HG03139 (cell line): Measurements from ENCODE around the gene NLRP9.

Source experiments
- ATAC-seq: cut with Tn5 transposase; IDR thresholded peaks from one replicate; pipeline ENCODE4 v1.9.1; 2021; ENCODE audit not compliant: unreplicated experiment

NLRP9 gene

GRCh38 chr19:55704494-55705245 is 33.5 kb downstream of the NLRP9 start:
- no peak for ATAC-seq

- ATAC-seq = no peak
Observed at GRCh38 chr19:55703790-55704215, 34.4 kb downstream of the NLRP9 start.

GRCh38 chr19:55702131-55702627 is 36.0 kb downstream of the NLRP9 start:
- ATAC-seq = no peak

GRCh38 chr19:55700813-55701212 is 37.4 kb downstream of the NLRP9 start:
- no peak for ATAC-seq

GRCh38 chr19:55699221-55699620 is 39.0 kb downstream of the NLRP9 start:
- no peak for ATAC-seq

DNA sequence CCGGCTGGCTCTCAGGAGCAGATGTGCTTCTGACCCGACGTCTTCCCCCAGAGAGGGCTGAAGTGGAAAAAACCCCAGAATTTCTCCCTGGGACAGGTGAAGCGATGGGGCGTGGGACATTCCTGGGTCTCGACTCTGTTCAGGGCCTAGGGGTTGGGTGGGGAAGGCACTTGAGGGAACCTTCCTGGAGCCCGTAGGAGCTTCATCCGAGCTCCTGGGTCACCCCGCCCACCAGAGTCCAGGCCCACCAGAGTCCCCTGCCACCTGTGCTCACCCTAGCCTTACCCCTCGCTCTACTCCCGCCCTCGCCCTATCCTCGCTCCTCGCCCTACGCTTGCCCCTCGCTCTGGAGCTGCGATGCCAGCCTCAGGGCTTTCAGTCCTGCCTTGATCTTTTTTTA is 39.9 kb downstream of the NLRP9 start:
- no peak for ATAC-seq

GRCh38 chr19:55697698-55698097 is 40.5 kb downstream of the NLRP9 start:
- ATAC-seq = no peak

- ATAC-seq = no peak
Observed at GRCh38 chr19:55697069-55697440, 41.1 kb downstream of the NLRP9 start.

DNA sequence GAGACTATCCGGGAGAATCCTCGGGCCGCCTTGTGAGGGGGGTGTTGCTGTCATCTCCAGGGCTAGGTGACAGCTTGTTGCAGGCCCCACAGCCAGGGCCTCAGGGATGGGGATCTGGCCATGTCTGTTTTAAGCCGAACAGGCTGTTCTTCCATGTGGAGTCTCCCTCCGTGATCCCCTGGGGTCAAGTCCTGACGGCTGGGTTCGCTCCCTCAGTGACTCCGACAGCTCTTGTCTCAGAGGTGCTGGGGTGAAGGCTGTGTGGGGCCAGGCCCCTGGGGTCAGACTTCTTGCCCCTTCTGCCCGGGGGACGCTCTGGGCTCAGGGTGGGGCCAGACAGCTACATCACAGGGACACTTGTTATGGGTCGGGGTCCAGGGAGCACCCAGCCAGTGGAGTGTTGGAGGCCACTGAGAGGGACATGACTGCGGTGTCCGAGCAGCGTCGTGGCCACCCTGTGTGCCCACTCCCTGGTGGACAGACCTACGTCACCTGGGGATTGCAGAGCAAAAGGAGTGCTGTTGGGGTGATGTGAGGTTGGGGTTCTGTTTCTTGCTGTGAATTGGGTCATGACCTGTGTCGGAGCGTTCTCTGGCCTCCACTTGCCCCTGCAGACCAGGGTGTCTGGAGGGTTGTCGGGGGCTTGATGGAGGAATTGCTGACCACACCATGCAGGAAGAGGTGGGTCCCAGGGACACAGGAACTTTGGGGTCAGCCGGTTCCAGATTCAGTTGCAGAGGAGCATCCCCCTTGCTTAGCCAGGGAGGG is 41.7 kb downstream of the NLRP9 start:
- ATAC-seq = no peak

GRCh38 chr19:55695511-55696290 is 42.5 kb downstream of the NLRP9 start:
- no peak for ATAC-seq

DNA sequence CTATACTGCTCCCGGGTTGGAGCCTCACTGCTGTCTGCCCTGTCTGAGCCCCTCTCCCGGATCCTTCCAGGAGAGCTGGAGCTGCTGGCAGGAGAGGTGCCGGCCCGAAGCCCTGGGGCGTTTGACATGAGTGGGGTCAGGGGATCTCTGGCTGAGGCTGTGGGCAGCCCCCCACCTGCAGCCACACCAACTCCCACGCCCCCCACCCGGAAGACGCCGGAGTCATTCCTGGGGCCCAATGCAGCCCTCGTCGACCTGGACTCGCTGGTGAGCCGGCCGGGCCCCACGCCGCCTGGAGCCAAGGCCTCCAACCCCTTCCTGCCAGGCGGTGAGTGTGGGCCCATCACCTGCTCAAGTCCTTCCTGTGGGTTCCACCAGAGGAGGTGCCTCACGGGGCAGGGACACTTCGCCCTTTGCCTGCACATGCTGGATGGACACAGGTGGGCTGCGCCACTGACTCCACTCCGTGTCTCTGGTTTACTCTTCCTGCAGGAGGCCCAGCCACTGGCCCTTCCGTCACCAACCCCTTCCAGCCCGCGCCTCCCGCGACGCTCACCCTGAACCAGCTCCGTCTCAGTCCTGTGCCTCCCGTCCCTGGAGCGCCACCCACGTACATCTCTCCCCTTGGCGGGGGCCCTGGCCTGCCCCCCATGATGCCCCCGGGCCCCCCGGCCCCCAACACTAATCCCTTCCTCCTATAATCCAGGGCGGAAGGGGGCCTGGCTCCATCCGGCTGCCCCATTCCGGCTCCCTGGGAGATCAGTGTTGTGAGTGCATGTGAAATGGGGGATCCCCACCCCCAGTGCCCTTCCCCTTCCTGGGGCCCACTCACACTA is 43.3 kb downstream of the NLRP9 start:
- no peak for ATAC-seq

GRCh38 chr19:55694241-55694655 is 44.0 kb downstream of the NLRP9 start:
- ATAC-seq = no peak

DNA sequence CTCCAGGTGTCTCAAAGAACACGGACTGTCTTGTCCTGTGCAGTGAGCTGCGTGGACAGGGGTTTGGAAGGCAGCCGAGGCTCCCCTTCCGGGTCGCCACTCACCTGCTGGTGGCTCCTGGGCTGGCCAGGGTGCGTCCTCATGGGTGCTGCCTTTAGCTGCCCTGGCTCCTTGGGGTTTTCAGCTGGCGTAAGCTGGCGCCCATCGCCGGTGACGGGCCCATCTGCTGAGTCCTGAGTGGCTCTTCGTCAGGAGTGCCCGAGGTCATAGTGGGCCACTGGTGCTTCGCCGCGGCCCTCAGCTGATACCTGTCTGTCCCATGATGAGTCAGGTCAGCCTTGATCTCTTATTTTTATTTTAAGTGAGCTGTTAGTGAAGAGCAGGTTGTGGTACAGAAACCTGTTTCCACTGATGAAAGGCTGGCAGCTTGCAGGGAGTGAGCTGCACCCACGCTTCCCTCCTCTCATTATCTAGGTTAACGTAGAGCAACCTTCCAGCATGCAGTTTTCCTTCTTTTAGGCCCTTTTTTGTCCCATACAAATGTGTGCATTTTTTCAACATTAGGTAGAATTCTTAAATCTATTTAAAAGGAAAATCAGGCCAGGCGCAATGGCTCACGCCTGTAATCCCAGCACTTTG is 44.7 kb downstream of the NLRP9 start:
- ATAC-seq = no peak

GRCh38 chr19:55692681-55693081 is 45.5 kb downstream of the NLRP9 start:
- no peak for ATAC-seq

DNA sequence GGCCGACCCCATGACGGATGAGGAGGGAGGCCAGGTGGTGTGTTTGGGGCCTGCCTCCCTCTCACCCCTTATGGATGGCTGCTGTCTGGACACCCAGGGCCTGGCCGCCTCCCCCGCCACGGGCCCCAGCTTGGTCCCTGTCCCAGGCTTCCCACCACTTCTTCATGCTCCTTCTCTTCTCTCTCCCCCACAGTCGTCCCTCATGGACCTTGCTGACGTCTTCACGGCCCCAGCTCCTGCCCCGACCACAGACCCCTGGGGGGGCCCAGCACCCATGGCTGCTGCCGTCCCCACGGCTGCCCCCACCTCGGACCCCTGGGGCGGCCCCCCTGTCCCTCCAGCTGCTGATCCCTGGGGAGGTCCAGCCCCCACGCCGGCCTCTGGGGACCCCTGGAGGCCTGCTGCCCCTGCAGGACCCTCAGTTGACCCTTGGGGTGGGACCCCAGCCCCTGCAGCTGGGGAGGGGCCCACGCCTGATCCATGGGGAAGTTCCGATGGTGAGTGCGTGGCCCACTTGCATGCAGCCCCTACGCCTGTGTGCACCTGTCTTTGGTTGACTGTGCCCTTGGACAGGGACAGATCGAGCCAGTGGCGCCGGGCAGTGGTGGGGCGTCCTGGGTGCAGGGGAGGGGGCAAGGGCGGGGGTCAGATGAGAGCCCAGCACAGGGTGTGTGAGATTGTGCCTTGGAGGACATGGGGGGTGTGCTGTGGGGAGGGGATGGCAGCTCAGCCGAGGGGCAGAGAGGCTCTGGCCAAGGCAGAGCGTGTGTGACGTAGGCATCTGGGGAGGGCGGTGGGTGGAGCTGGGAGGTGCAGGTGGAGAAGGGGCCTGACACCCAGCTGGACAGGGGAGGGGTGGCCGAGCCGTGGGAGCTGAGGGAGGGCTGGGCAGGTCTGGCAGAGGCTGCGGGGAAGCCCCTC is 46.4 kb downstream of the NLRP9 start:
- no peak for ATAC-seq

- no peak for ATAC-seq
Observed at GRCh38 chr19:55690769-55691545, 47.2 kb downstream of the NLRP9 start.

DNA sequence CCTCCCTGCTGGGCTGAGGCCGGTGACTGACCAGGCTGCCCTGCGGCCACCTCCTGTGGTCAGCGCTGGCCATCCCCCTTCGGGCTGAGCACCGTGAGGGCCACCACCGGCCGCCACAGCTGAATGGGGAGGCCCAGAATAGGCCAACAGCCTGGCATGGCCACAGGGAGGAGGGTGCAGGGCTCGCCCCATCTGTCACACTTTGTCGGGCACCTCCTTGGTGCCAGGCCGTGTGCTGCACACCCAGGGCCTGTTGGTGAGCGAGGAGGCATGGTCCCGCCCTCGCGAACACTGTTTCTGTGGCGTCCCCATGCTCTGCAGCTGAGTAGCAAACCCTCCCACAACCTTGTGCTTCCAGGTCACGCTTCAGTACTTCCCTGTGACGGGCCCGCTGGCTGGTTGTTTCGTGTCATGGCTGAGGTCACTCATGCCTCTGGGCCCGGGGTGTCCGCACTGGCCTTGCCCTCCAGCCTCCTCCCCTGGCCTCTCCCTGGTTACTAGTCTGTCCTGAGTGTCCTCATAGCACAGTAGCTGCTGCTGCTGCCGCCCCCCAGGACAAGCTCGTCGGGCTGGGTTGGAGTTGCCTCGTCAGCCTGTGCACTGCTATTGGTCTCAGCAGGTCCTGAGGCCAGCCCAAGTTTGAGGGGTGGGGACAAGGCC is 48.0 kb downstream of the NLRP9 start:
- no peak for ATAC-seq
